GM13976 (cell line): Measurements from ENCODE around the gene UPF2.

Experiments
- DNase-seq: peaks from one replicate; pipeline ENCODE4 v3.0.0; 2012; ENCODE audit warnings: low spot score
- in situ Hi-C: fragments of 300-500 bp; cut with MboI; formaldehyde crosslinking; loops from one replicate; pipeline ENCODE4 v1.12.0; 2022; ENCODE audit warnings: low sequenced_read_pairs, mixed read lengths, inconsistent platforms; ENCODE audit not compliant: unreplicated experiment
- TF ChIP-seq, protein P1 (sequence below): IDR thresholded peaks from 2 replicates; pipeline ENCODE4 v1.5.1; 2012; ENCODE audit warnings: borderline replicate concordance, mild to moderate bottlenecking; ENCODE audit not compliant: insufficient read depth; ENCODE audit errors: extremely low read depth, missing control alignments, control extremely low read depth

The UPF2 gene

DNA sequence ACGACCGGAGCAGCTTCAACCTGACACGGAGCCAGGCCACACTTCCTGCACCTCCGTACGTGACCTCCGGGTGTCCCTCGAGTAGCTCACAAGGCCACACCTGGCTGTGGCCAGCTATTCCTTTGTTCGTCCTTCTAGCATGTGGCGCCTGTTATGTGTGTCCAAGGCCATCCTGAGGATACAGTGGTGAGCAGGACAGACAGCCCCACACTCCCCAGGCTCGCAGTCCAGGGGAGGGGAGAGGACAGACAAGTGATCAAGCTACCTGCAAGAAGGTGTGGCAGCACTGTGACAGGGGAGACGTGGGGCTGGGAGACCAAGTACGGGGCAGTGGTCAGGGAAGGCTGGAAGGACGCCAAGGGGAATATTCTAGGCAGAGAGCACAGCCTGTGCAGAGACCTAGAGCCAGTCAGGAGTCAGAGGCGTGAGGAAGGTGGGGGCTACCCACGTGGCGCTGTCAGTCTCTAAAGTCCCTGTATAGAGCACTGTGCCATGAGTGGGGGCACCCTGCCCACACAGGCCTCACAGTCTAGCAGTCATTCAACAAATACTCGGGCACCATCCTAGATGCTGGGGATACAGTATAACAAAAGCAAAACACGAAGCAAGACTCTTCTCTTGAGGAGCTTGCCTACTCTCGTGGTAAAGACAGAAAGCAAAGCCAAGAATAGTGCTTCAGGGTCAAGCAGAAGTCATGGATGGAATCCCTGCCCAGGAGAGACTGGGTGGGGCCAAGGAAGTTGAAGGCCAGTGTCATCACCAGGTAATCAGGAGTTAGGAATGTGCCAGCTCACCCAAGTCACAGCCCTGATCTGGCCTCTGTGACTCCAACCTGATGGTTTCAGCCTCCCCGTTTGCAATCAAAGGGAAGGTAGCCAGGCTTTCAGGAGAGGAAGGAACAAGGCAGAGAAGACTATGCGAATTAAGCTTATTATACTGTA, 160.9 kb downstream of the UPF2 start:
- in situ Hi-C loops, result no loop called here
- TF ChIP-seq, protein P1, sequence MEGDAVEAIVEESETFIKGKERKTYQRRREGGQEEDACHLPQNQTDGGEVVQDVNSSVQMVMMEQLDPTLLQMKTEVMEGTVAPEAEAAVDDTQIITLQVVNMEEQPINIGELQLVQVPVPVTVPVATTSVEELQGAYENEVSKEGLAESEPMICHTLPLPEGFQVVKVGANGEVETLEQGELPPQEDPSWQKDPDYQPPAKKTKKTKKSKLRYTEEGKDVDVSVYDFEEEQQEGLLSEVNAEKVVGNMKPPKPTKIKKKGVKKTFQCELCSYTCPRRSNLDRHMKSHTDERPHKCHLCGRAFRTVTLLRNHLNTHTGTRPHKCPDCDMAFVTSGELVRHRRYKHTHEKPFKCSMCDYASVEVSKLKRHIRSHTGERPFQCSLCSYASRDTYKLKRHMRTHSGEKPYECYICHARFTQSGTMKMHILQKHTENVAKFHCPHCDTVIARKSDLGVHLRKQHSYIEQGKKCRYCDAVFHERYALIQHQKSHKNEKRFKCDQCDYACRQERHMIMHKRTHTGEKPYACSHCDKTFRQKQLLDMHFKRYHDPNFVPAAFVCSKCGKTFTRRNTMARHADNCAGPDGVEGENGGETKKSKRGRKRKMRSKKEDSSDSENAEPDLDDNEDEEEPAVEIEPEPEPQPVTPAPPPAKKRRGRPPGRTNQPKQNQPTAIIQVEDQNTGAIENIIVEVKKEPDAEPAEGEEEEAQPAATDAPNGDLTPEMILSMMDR, result no peak
- DNase-seq, result no peak

DNA sequence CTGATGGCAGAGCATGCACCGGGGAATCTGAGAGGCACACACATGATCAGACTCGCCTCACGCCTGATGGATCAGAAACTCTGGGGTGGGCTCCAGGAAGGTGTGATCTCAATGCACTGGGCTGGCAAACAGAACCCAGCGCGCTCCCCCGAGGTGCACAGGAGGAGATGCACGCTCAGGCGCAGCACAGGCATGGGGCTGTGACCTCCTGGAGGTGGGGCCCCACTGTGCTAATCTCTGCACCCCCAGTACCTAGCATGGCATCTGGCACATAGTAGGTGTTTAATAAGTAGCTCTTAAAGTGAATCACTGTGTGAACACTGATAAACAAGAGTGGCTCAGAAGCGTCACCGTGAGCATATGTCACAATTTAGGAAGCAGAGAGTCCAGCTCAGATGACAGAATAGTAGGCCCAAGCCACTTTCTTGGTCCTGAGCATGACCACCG, 161.6 kb downstream of the UPF2 start:
- in situ Hi-C loops, result no loop called here
- no peak for DNase-seq
- TF ChIP-seq, protein P1, result no peak

DNA sequence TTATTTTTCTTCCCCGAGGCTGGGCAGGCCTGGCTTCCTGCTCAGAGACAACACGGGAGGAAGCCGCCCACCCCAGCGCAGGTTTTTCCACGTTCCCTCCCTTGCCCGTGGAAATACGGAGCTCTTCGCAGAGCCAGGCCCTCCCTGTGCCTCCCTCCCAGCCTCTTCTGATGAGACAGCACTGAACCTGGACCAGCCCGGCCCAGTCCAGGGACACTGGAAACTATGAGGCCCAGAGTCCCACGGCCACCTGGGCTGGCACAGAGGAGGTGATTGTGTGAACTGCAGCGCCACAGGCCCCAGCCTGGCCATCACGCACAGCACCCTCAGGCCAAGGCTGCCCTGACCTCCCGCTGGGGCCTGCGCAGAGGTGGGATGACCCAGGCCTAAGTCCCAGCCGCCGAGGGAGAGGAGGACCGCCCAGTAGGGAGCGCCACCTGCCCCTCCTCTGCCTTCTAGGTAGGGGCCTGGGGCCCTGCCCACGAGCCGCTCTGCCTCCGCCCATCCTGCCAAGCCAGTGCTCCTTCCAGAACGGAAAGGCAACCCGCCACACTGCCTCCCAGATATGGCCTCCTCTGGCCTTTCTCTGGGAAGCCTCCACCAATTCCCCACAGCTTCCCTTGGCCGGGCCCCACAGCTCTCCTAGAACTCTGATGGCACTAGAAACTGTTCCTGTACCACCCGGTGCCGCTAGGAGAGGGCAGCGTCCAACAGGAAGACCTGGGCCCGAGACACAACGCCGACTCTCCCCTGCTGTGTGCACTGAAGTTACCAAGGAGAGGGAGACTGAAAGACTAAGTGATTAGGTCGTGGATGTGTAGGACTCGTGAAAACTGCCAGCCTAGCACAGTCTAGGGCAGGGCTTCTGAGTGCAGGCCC, 162.2 kb downstream of the UPF2 start:
- TF ChIP-seq, protein P1, result no peak
- in situ Hi-C loops, result no loop called here
- no peak for DNase-seq

DNA sequence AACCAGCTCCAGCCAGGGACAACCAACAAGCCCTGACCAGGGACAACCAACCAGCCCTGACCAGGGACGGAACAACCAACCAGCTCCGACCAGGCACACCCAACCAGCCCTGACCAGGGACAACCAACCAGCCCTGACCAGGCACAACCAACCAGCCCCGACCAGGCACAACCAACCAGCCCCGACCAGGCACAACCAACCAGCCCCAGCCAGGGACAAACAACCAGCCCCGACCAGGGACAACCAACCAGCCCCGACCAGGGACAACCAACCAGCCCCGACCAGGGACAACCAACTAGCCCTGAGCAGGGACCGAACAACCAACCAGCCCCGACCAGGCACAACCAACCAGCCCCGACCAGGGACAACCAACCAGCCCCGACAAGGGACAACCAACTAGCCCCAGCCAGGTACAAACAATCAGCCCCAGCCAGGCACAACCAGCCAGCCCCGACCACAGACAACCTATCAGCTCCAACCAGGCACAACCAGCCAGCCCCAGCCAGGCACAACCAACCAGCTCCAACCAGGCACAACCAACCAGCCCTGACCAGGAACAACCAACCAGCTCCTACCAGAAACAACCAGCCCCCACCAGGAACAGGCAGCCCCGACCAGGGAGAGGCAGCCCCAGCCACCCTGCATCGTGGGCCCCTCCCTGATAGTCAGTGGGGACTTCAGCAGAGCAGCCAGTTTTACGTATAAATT, 163.1 kb downstream of the UPF2 start:
- TF ChIP-seq, protein P1, result no peak
- no peak for DNase-seq
- in situ Hi-C loops, result no loop called here

DNA sequence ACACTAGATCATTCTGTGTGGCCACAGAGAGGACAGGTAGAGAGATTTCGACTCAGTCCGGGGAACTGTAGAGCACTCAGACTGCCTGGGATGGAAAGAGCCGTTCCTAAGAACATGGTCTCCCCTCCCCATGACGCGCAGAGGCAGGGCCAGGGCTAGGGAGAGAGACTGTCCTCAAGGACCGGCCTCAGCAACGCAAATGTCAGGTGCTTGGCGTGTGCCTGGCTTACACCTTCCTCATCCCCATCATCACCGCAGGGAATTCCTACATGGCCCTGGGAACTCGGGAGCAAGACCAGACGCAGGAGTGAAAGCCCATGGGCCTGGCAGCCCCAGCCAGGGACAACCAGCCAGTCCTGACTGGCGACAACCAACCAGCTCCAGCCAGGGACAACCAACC, 163.8 kb downstream of the UPF2 start:
- TF ChIP-seq, protein P1, result no peak
- no peak for DNase-seq
- in situ Hi-C loops, result no loop called here

GRCh38 chr10:11877591-11877905, 165.1 kb downstream of the UPF2 start:
- no peak for DNase-seq
- TF ChIP-seq, protein P1, result no peak
- in situ Hi-C loops, result no loop called here
